ENCODE measurements around the gene NT5DC4.

GRCh38 chr2:112731479-112731878, 10.7 kb downstream of the NT5DC4 start:
- TF ChIP-seq EP300 (IDR thresholded peaks at IDR 0.05; ENCODE audit: borderline replicate concordance in 1 of 2, low read depth in 1 of 2, low read length in 1 of 2) = no peak
- TF ChIP-seq, protein P1, sequence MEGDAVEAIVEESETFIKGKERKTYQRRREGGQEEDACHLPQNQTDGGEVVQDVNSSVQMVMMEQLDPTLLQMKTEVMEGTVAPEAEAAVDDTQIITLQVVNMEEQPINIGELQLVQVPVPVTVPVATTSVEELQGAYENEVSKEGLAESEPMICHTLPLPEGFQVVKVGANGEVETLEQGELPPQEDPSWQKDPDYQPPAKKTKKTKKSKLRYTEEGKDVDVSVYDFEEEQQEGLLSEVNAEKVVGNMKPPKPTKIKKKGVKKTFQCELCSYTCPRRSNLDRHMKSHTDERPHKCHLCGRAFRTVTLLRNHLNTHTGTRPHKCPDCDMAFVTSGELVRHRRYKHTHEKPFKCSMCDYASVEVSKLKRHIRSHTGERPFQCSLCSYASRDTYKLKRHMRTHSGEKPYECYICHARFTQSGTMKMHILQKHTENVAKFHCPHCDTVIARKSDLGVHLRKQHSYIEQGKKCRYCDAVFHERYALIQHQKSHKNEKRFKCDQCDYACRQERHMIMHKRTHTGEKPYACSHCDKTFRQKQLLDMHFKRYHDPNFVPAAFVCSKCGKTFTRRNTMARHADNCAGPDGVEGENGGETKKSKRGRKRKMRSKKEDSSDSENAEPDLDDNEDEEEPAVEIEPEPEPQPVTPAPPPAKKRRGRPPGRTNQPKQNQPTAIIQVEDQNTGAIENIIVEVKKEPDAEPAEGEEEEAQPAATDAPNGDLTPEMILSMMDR (IDR thresholded peaks at IDR 0.05) = no peak
- no peak for TF ChIP-seq TEAD4 (IDR thresholded peaks at IDR 0.05; ENCODE audit: borderline replicate concordance, insufficient read depth)
- no peak for TF ChIP-seq PBX3 (IDR thresholded peaks at IDR 0.05)
- TF ChIP-seq USF1 (IDR thresholded peaks at IDR 0.05; ENCODE audit: borderline replicate concordance, low read depth) = no peak
- no peak for TF ChIP-seq RAD21 (IDR thresholded peaks at IDR 0.05; ENCODE audit: low read length)
